DOHH2 (cell line): ENCODE measurements around the gene NBPF1.
"Not testable (repeated sequence)": the region's sequence is repeated elsewhere in the genome, so short reads cannot be mapped to it uniquely, and the experiment has no call there.

Experiments
- H3F3A ChIP-seq: fragments of 200-600 bp; sonication (generic), shearing (Covaris generic); 2 replicates; pipeline ENCODE4 v1.6.0; 2016; ENCODE audit warnings: antibody characterized with exemption, mild to moderate bottlenecking; ENCODE audit not compliant: control insufficient read depth, insufficient read depth
- H3K27ac ChIP-seq: fragments of 200-600 bp; sonication (generic); 2 replicates; pipeline ENCODE4 v1.5.1; 2014; ENCODE audit warnings: low read depth, mild to moderate bottlenecking, low read length, moderate library complexity
- H3K27me3 ChIP-seq: fragments of 200-600 bp; sonication (generic); 2 replicates; pipeline ENCODE4 v1.6.1; 2014; ENCODE audit warnings: mild to moderate bottlenecking, low read length, mixed read lengths; ENCODE audit not compliant: control insufficient read depth
- H3K36me3 ChIP-seq: fragments of 200-600 bp; sonication (generic); 2 replicates; pipeline ENCODE4 v1.6.1; 2014; ENCODE audit warnings: mild to moderate bottlenecking, low read length, moderate library complexity, mixed read lengths; ENCODE audit not compliant: control insufficient read depth
- H3K4me1 ChIP-seq: fragments of 200-600 bp; sonication (generic); 2 replicates; pipeline ENCODE4 v1.6.1; 2014; ENCODE audit warnings: mild to moderate bottlenecking, low read length, mixed read lengths; ENCODE audit not compliant: control insufficient read depth
- H3K4me2 ChIP-seq: fragments of 200-600 bp; sonication (generic); 2 replicates; pipeline ENCODE4 v1.6.0; 2014; ENCODE audit warnings: mild to moderate bottlenecking, low read length, moderate library complexity
- H3K4me3 ChIP-seq: fragments of 200-600 bp; sonication (generic); 2 replicates; pipeline ENCODE4 v1.5.1; 2014; ENCODE audit warnings: mild to moderate bottlenecking, low read length, mixed read lengths
- H3K79me2 ChIP-seq: fragments of 200-600 bp; sonication (generic); 2 replicates; pipeline ENCODE4 v1.6.1; 2014; ENCODE audit warnings: mild to moderate bottlenecking, low read length, mixed read lengths; ENCODE audit not compliant: control insufficient read depth
- H3K9me2 ChIP-seq: fragments of 200-600 bp; sonication (generic); replicated peaks from 2 replicates; pipeline ENCODE4 v1.6.1; 2014; ENCODE audit warnings: mild to moderate bottlenecking, low read length, mixed read lengths; ENCODE audit not compliant: control insufficient read depth
- H3K9me3 ChIP-seq: fragments of 200-600 bp; sonication (generic); 2 replicates; pipeline ENCODE4 v1.6.1; 2014; ENCODE audit warnings: antibody characterized with exemption, low read length, mixed read lengths; ENCODE audit not compliant: control insufficient read depth, insufficient read depth
- H4K20me1 ChIP-seq: fragments of 200-600 bp; sonication (generic); 2 replicates; pipeline ENCODE4 v1.6.0; 2014; ENCODE audit warnings: low read depth, mild to moderate bottlenecking, antibody characterized with exemption, low read length, moderate library complexity; ENCODE audit not compliant: control insufficient read depth, insufficient read depth

Gene NBPF1

DNA sequence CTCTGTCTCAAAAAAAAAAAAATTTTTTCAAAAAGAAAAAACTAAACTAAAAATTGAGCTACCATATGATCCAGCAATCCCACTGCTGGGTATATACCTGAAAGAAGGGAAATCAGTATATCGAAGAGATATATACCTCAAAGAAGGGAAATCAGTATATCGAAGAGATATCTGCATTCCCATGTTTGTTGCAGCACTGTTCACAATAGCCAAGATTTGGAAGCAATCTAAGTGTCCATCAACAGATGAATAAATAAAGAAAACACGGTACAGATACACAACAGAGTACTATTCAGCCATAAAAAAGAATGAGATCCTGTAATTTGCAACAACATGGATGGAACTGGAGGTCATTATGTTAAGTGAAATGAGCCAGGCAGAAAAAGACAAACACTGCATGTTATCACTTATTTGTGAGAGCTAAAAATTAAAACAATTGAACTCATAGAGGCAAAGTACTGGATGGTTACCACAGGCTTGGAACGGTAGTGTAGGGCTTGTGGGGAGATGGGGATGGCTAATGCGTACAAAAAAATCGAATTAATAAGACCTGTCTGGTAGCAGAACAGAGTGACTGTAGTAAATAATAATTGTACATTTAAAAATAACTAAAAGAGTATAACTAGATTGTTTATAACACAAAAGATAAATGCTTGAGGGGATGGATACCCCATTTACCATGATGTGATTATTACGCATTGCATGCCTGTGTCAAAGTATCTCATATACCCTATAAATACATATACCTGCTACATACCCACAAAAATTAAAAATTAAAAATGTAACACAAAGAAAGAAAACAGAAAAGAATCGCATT, 28.0 kb upstream of the NBPF1 start:
- not testable (repeated sequence) for H3K27ac ChIP-seq, H3K27me3 ChIP-seq, H3K4me3 ChIP-seq, H3K36me3 ChIP-seq, H3K9me3 ChIP-seq, H3K4me2 ChIP-seq, H4K20me1 ChIP-seq, H3F3A ChIP-seq, H3K9me2 ChIP-seq
- H3K79me2 ChIP-seq, result peaks cover 76% of the 10 kb centered on the region
- peaks cover 25% of the 10 kb centered on the region for H3K4me1 ChIP-seq

DNA sequence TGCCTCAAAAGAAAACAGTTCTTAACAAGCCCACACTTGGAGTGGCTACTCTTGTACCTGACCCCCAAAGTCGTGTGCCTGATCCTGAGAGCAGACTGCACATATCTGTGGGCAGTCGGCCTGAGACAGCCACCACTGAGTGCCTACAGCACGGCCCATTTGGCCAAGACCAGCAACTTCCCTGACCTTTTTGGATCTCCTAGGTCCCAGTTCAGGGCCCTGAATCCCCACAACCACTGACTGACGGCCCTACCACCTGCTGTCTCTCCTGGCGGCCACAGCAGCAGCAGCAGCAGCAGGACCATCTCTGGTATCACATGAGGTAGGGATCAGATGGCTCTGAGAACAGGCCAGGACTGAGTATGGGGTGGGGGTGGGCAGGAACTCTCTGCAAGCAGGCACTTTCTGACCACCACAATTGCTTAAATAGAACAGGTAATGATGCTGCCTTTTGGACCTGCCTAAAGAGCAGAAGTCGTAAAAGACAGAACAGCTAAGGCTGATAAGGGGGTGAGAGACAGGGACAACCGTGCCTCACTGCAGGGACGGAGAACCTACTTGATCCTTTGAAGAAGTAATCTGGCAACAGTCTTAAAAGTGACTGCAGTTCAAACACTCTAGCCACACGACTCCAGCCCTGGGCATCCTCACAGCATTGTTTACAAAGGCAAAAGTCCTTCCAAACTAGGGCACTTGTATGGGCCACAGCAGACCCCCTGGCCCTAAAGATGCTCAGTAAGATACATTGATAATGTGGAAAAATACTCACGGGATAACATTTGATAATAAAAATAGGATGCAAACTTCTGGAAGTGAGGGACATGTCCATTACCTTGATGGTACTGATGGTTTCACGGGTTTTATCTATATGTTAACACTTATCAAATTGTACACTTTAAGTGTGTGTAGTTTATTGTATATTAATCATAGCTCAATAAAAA, 26.0 kb upstream of the NBPF1 start:
- not testable (repeated sequence) for H4K20me1 ChIP-seq, H3K4me2 ChIP-seq

DNA sequence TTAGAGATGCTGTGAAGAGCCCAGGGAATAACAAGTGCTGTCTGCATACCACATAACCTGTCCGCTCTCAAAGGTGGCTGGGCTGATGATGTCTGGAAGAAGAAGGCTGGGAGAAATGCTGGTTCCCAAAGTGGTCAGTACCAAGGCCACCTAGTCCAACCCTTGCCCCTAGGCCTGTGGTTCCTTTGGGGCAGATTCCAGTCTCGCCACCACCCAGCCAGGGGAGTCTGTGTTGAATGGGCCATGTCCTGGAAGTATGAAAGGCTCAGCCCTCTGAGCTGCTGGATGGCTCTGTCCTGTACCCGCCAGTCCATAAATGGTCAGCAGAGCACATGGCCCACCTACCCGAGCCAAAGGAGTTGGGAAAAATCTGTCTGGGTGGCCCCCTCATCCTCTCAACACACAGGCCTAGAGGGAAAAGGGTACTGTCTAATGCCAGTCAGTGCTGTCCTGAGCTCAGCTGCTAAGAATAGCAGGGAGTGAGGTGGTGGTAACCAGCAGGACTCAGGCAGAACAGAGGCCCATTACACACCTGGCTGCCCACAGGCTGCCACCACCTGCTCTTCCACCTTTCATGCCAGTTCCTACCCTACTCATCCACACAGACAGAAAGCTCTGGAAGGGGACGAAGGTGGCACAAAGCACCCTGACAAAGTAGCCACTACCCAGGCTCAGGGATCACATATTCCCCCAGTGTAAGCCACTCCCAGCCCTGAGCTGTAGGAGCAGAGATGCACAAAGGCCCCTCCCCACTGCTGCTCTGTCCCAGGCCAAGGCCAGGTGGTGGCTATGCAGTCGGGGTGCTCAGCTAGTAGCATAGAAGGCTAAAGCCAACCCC, 24.8 kb upstream of the NBPF1 start:
- Histone ChIP-seq H3K36me3 (peaks cover 11% of the 10 kb centered on the region; the same call in 1 of the 2 replicates), H3K79me2 (peaks cover 69% of the 10 kb centered on the region)
- H3K27ac ChIP-seq, H3K4me1 ChIP-seq, H3K4me2 ChIP-seq, H3F3A ChIP-seq, H3K27me3 ChIP-seq, H3K9me2 ChIP-seq, H3K9me3 ChIP-seq, H4K20me1 ChIP-seq, H3K4me3 ChIP-seq: not testable (repeated sequence)

More for the DNA sequence above, 26.0 kb upstream of the NBPF1 start:
- H3K9me2 ChIP-seq, H3K9me3 ChIP-seq, H3K4me3 ChIP-seq, H3K36me3 ChIP-seq, H3K27ac ChIP-seq, H3K27me3 ChIP-seq, H3F3A ChIP-seq: not testable (repeated sequence)
- Histone ChIP-seq H3K4me1 (peaks cover 15% of the 10 kb centered on the region), H3K79me2 (peaks cover 81% of the 10 kb centered on the region)

DNA sequence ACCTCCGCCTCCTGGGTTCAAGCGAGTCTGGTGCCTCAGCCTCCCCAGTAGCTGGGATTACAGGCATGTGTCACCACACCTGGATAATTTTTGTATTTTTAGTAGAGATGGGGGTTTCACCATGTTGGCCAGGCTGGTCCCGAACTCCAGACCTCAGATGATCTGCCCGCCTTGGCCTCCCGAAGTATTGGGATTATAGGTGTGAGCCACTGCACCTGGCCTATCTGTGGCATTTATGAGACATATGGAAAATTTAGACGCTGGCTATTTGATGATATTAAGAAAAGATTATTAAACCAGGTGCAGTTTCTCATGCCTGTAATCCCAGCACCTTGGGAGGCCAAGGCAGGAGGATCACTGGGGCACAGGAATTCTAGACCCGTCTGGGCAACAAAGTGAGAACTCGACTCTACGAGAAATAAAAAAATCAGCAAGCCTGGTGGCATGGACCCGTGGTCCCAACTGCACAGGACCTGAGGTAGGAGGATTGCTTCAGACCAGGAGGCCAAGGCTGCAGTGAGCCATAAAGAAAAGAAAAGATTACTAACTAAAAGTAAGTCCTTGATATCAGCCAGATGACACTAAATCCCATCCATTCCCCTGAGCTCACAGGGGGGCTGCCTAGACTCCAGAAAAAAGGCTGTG, 23.3 kb upstream of the NBPF1 start:
- H3K4me3 ChIP-seq, H3K27ac ChIP-seq, H3K9me3 ChIP-seq, H3K4me2 ChIP-seq, H3K9me2 ChIP-seq, H3K27me3 ChIP-seq, H3K4me1 ChIP-seq, H4K20me1 ChIP-seq, H3F3A ChIP-seq: not testable (repeated sequence)
- peaks cover 54% of the 10 kb centered on the region for H3K79me2 ChIP-seq
- peaks cover 25% of the 10 kb centered on the region for H3K36me3 ChIP-seq

DNA sequence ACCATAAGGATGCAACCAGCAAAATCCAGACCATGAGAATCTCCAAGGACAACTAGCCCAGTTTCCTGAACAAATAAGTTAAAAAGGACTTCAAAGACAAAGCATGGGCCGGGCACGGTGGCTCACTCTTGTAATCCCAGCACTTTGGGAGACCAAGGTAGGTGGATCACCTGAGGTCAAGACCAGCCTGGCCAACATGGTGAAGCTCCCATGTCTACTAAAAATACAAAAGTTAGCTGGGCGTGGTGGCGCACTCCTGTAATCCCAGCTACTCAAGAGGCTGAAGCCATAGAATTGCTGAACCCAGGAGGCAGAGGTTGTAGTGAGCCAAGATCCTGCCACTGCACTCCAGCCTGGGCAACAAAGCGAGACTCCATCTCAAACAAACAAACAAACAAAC, 22.6 kb upstream of the NBPF1 start:
- not testable (repeated sequence) for H3K9me3 ChIP-seq, H3K27me3 ChIP-seq, H3K4me1 ChIP-seq, H3K27ac ChIP-seq, H3K9me2 ChIP-seq, H3K4me3 ChIP-seq, H4K20me1 ChIP-seq, H3K4me2 ChIP-seq, H3F3A ChIP-seq
- H3K36me3 ChIP-seq, result peaks cover 32% of the 10 kb centered on the region
- peaks cover 47% of the 10 kb centered on the region for H3K79me2 ChIP-seq

DNA sequence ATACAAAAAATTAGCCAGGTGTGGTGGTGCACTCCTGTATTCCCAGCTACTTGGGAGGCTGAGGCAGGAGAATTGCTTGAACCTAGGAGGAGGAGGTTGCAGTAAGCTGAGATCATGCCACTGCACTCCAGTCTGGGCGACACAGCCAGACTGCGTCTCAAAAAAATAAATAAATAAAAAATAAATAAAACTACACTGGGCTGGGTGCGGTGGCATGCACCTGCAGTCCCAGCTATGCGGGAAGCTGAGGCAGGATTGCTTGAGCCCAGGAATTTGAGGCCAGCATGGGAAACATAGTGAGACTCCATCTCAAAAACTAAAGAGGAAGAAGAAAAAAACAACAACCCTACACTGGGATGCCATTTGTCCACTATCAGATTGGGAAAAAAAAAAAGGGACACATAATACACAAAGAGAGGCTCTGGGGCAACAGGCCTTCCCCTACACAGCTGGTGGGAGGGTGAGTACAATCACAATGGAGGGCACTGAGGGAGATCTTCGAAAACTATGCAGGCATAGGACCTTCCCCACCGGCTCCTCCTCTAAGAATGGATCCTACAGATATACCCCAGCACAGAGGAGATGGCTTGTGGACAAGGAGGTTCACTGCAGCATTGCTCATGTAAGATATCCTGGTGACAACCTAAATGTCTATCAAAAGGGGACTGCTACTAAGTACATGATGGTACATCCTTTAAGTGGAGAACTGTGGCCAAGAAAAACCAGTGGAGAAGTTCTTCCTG, 20.3 kb upstream of the NBPF1 start:
- not testable (repeated sequence) for H3K4me2 ChIP-seq, H3F3A ChIP-seq, H3K9me2 ChIP-seq, H3K4me1 ChIP-seq, H3K27ac ChIP-seq, H3K27me3 ChIP-seq, H4K20me1 ChIP-seq, H3K9me3 ChIP-seq, H3K4me3 ChIP-seq
- Histone ChIP-seq H3K36me3 (peaks cover 43% of the 10 kb centered on the region), H3K79me2 (peaks cover 26% of the 10 kb centered on the region)
